Left ventricle myocardium superior (tissue), 1 donor: ENCODE measurements around the gene AJAP1. TPM values are rescaled to one million over a fixed set of nuclear protein-coding genes. Genes with fewer than 3 reads are reported as not detected.
A peak's percentile ranks its signal among the peaks of the same experiment; 100 is the strongest.

Experiments
- ATAC-seq: fragments of 200-7000 bp; cut with Tn5 transposase; one replicate; pipeline ENCODE4 v1.9.1; 2020; ENCODE audit warnings: mild to moderate bottlenecking, moderate library complexity
- DNase-seq: peaks from one replicate; pipeline ENCODE4 v3.0.0-alpha.2; 2020
- intact Hi-C: fragments of 100-400 bp; cut with micrococcal nuclease; formaldehyde crosslinking; loops from one replicate; pipeline ENCODE4 v1.11.0; 2022
- total RNA-seq: library from RNA; stranded (reverse); fragmentation: NEBNext Ultra II Directional; extraction: Animal tissue kit (Norgen Biotek cat#: 25700); gene quantifications from one replicate; pipeline ENCODE4 v1.2.1, GENCODE V29; 2021
- donor health status: DM: no; HTN: yes; CAD: no; lungs with severe emphysema.

The AJAP1 gene
- total RNA-seq, 1 donor from 2014 or later = 0.05 TPM

DNA sequence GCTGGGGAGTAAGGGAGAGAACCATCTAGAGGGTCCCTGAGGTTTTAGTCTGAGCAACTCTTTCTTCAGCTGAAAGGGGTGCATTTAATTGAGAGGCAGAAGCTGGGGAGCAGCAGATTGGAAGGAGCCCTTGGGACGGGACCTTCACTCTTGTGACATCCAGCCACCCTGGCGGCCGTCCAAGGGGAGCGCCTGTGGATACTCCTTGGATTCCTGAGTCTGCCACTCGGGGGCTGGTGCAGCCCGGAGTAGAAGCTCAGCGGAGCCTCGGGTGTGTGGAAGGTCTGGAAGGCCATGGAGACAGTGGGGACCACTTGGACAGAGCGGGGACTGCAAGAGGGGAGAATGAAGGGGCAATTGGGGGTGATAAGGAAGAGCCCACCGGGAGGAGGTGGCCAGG, 68.7 kb downstream of the AJAP1 start:
- intact Hi-C loops = no loop called here
- no peak for ATAC-seq
- no peak for DNase-seq

DNA sequence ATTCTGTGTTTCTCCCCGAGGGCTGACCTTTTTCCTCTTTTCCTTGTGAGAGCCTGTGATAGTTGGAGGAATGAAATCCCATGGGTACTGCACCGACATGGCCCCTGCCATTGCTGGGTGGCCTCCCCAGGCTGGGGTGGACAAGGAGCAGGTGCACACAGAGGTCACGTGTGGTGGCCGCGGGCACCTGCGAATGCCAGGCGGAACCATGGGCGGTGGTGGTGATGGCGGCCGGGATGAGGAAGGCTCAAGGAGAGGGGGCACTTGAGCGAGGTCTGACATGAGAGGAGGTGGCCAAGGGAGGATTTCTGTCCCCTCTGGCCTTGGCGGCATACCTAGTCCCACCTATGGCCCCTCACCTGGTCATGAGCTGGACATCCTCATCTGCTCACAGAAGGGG, 69.6 kb downstream of the AJAP1 start:
- intact Hi-C loops = no loop called here
- no peak for DNase-seq
- no peak for ATAC-seq

DNA sequence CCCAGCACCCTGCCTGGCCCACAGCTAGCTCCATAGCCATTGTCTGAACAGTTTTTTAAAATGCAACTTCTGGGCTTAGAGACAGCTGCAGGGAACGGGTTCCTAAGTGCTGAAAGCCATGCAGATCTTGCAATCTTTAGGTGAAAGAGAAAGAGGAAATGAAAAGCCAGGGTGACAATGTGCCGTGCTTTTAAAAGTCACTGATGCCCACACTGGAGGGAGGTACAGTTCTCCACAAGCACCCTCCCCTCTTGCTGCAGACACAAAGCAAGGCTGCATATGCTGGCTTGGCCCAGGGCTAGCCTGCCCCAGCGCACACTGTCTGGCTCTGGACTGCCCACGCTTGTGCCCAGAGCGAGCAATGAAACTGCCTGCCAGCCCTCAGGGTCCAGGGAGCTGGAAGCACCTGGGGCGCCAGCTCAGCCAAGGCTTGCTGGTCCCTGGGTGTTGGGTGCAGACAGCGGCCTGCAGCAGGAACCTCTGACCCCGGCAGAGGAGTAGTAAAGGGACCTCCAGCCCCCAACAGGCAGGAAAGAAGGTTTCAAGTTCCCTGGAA, 70.4 kb downstream of the AJAP1 start:
- intact Hi-C loops = no loop called here
- ATAC-seq = no peak
- no peak for DNase-seq

DNA sequence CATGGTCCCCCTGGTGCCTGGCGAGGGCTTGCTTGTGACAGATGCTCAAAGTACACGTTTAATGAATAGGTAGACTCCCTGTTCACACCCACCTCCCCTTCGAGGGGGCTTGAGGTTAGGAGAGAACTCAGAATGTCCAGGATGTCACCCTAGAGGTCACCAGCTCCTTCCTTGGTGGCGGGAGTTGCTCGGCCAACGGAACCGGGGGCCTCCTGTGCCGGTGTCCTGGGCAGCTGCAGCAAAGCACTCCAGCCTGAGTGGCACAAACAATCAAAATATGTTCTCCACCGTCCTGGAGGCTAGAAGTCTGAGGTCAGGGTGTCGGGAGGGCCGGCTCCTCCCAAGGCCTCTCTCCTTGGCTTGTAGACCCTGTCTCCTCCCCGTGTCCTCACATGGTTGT, 71.0 kb downstream of the AJAP1 start:
- intact Hi-C loops = no loop called here
- no peak for DNase-seq
- ATAC-seq = no peak

DNA sequence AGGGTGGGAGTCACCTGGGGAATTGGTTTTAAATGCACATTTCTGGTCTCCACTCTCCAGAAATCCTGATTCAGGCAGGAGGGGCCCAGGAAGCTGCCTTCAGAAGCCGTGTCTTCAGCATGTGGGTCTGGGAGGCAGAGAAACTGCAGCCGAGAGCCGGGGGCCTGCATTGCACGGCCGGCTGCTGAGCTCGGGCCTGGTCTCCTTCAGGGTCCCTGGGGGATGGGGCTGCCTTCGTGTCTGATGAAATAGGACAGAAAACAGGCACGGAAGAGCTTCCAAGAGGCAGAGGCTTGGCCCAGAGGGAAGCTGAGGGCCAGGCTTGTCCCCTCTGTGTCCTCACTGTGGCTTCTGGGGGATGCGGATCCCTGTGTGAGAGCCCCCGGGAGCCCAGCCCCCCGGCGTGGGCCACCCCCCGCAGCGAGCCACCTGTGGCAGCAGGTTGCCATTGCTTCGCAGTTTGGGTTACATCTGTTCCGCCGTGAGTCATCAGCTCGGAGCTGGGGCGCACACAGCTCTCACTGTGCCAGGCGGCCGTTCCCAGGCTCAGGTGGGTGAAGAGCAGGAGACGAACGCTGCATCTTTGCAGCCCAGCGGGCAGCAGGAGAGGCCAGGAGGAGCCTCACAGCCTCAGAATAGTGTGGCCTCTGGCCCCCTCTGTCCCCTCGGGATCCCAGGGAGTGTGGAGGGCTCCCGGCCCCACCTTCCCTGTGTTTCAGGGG, 72.4 kb downstream of the AJAP1 start:
- DNase-seq = no peak
- ATAC-seq = no peak
- intact Hi-C loops = no loop called here

DNA sequence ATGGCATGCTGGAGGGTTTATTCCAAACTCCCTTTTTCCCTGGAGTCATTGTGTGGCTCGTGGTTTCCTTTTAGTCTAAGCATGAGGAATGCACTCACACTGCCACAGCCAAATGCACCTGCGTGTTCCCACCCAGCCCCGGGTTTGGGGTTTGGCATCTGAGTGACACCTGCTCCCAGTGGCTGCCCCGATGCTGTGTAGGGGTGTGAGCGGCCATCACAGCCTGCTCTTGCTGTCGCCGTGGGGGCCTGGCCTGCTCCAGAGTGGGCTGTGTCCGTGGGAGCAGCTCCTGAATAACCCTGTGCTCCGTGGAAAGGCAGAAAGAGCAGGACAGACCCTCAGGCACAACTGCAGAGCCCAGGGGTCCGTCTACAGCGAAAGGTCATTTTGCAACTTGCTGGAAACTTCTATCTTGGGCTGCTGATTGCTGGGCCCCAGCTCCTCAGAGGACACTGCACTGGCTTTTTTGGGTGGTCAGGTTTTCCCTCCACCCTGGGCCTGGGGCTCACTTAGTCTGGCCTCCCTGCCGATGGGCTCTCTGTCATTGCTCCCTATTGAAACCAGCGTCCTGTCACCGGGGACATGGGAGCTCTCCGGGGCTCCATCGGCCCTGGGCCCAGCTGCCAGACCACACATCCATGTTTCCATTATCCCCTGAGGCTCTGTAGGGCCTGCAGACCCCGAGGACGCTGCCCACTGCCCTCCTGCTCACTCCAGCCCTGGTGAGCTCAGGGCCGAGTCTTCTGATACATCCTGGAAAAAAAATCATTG, 74.1 kb downstream of the AJAP1 start:
- no peak for ATAC-seq
- intact Hi-C loops = no loop called here

DNA sequence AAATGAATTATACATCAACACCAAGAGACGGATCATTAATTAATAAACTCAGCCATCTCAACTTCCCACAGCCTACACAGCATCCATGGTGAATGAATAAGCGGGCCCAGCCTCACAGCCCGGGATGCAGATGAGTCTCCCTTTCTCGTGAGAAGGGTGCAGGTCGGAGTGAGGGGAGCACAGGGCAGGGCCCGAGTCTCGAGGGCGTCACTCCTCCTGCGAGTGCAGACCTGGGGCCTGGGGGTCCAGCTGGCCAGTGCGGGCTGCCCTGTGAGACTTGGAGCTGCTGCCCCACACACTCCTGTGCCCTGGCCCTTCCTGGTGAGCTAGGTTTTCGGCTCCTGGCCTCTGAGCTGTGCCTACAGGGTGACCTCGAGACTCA, 74.7 kb downstream of the AJAP1 start:
- intact Hi-C loops = no loop called here
- no peak for ATAC-seq
- DNase-seq = peak; percentile 5

More for the DNA sequence above, 74.1 kb downstream of the AJAP1 start:
- DNase-seq = peak; percentile 10

DNA sequence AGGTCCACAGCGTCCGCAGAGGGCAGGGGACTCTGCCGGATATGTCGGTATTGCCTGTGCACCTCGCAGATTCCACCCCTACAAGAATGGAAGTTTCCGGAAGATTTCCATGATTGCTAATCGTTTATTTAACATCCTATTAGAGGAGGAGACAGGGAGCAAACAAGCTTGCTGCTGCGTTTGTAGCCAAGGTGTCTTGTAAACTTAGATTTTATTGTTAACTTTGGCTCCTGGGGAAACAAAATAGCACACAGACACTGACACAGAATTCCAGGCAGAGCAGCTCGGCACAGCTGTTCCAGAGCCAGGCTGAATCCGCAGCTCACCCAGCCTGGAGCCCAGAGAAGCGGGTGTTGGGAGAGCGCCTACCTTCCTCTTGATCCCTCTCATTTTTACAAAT, 75.7 kb downstream of the AJAP1 start:
- intact Hi-C loops = no loop called here
- ATAC-seq = no peak
- DNase-seq = no peak

DNA sequence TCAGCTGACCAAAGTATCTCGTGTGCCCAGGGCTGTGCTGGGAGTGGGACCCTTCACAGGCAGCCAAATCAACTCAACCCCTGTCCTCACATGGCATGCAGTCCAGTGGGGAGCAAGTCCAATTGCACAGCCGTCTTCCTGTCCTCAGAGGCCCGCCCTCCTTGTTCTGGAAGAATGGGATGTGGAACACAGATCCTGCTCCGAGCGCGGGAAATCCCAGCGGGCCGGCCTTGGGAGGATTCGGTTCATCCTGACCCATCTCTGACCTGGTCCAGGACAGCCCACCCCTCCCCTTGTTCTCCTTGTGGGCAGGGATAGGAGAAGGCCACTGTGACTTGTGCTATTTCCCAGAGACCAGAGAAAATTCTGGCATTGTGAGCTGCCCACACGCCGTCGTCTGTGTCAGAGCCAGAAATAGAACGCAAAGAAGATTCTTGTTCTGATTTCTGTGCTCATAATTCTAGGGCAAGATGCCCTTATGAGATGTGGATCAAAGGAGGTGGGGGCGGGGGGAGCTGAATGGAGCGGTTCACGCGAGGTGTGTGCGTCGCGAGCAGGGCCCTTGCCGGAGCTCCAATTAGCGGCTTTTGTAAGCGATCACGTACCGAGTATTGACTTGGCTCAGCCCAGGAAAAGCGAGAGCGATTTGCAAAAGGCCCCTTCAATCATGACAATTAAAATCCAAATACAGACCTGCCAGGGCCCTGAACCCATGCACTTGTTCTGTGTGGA, 79.2 kb downstream of the AJAP1 start:
- intact Hi-C loops = no loop called here
- DNase-seq = peak; percentile 7

DNA sequence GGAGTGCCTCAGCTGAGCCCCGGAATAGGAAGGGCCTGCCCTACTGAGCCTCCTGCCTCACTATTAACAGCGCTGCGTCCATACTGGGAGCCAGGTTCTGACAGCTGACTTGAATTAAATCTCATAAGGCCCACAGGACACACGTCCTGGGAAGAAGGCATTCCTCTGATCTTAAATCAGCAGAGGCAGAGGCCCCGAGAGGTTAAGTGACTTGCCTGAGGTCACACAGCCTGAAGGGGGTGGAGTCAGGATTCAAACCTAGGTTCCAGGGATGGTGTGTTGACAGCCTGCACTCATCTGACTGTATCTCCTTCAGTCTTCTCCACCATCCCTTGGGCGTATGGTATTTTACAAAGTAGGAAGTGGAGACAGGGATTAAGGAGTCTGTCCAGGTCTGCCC, 79.8 kb downstream of the AJAP1 start:
- intact Hi-C loops = no loop called here
- peak; percentile 10 for DNase-seq
- ATAC-seq = no peak

More for the DNA sequence above, 79.2 kb downstream of the AJAP1 start:
- ATAC-seq = no peak

DNA sequence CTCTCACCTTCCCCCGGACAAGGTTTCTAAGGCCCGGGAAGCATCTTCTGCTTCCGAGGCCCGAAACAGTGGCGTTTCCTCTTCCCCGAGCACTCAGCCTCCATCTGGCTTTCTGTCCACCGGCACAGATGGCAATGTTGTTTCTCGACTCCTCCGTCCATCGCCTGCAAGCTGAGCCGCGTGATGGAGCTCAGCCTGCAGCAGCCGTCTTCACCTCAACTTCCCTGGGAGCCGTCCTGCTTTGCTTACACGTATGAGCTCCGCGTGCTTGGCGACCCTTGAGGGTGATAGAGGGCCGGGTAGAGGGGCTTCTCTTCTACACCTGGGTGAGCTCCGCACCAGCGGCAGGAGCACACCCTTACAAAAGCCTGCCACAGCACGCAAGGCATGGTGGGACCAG, 80.4 kb downstream of the AJAP1 start:
- ATAC-seq (no peak), DNase-seq (peak; percentile 7)
- intact Hi-C loops = no loop called here

DNA sequence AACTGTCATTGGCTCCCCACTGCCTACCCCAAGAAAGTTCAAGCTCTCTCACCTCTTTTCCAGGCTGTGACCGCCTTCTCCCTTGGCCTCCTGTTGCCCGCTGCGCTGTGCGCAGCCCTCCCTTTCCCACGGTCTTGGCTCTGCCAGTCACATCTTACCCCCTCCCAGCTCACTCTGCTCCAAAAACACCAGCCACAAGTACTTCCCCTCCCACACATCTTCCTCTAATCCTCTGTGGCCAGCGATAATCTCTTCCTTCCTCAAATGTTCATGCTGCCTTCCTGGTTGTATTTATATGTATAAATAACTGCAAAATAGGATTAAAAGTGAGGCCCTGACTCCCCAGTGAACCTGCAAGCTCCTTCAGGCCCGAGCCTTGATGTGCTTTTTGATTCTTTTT, 81.8 kb downstream of the AJAP1 start:
- ATAC-seq (peak; percentile 25), DNase-seq (no peak)
- intact Hi-C loops = no loop called here

DNA sequence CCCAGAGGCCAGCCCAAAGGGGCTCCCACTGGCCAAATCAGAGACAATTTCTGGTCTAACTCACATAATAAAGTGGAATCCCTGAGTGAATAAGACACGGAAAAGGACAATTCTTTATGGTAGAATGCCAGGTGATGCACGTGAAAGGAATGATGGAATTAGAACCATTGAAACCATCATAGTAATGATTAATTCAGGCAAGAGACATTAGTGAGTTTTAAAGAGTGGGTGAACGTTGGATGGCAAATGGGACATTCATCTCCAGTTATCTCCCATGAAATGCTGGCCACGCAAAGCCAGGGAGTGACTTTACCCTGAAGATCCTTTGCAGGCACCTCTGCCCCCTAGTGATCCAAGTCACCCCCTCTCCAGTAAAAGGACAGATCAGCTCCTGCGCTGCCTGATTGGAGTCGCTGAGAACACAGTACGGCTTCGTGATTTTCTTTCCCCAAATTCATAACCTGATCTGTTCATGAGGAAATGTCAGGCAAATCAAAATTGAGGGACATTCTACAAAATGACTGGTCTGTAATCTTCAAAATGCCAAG, 87.5 kb downstream of the AJAP1 start:
- intact Hi-C loops = no loop called here
- no peak for DNase-seq
- ATAC-seq = no peak

DNA sequence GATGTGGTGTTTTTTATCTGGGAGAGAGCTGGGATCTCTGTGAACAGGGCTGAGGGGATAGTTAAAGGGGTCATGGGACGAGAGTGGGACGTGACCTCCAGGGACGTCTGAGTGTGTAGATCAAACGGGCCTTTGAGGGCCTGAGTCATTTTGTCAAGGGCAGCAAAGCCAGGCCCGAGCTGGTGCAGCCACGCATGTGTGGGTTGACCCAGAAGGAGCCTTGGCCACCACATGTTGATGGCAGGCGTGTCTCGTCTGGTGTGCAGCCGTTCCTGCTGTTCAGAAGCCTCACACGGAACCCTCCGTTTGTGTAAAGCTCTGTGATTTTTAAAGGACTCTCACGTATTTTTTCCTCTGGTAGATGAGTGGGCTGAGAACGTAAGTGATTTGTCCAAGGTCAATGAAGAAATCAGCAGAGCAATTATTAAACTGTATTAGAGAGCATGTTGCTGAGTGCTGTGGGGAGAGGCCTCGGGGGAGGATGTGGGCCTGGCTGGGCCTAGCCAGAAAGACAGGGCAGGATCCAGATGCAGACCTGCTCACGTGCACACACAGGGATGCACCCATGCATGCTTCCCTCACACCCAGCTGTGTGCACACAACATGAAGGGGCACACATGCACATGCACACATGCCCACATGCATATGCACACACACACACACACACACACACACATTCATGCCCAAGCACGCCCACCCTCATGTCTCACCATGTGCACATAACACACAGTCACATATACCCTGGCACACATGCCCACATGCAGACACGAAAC, 89.8 kb downstream of the AJAP1 start:
- no peak for ATAC-seq
- intact Hi-C loops = no loop called here
- no peak for DNase-seq

DNA sequence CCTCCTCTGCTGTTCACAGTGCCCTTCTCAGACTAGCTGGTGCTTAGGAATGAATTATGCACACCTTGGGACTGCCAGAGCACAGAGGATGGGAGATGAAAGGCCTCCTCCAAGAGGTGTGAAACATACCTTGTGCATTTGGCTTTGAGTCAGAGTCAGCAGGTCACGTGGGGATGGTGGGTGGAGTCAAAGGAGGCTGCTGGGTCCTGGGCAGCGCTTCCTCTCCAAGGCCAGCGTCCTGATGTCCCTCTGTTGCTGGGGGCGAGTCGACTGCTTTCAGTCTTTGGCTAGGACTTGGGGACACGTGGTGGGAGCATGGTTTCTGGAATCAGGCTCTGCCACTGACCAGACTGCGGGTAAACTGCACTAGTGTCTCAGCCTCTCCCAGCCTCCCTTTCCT, 91.2 kb downstream of the AJAP1 start:
- no peak for DNase-seq
- intact Hi-C loops = no loop called here
- ATAC-seq = no peak

DNA sequence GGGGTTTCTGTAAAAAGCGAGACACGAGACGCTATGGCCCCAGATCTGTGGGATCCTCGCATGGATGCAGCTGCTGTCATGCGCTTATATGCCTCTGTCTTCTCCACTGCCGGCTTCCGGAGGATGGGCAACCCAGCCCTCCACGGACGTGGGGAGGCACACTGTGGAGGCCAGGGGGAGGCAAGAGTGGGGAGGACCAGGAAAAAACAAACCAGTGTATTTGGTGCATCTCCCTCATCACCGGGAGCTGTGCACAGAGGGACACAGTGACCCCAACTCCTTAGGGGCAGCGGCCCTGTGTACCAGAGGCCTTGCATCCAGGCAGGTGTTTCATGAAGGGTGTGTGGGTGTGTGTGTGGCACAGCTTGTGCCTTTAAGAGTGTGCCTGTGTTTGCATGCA, 95.0 kb downstream of the AJAP1 start:
- ATAC-seq (no peak), DNase-seq (no peak)
- intact Hi-C loops = no loop called here

DNA sequence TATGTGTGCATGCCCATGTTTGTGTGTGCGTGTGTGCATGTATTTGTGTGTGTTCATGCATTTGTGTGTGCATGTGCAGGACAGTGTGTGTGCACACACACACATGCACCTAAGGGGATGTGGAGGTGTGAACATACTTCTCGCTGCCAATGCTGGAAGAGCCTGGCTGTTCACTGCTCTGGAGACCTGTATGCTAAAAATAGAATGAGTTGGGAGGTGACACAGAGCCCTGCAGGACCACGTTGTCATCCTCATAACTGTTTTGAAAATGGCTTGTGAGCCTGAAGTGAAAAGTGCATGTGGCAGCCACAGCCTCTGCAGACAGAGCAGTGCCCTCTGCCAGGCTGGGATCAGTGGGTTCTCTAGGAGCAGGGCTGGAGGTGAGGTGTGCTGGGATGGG, 95.8 kb downstream of the AJAP1 start:
- no peak for ATAC-seq

DNA sequence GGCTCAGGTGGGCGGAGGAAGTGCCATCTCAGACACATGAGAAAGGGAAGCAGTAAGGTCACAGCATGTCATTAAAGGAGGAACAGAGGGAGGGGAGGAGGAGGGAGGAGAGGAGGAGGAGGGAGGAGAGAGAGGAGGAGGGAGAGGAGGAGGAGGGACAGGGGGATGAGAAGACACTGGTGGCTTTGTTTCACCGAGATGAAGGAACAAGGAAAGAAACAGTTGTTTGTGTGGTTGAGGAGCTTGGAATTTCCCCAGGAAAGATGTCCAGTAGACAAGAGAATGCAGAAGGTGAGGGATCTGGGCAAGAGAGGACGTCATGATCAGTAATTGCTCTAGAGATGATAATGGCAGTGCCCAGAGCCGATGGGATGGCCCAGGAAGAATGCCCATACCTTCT, 97.7 kb downstream of the AJAP1 start:
- DNase-seq = no peak
- intact Hi-C loops = no loop called here
- ATAC-seq = no peak

More for the DNA sequence above, 95.8 kb downstream of the AJAP1 start:
- intact Hi-C loops = no loop called here
- no peak for DNase-seq

DNA sequence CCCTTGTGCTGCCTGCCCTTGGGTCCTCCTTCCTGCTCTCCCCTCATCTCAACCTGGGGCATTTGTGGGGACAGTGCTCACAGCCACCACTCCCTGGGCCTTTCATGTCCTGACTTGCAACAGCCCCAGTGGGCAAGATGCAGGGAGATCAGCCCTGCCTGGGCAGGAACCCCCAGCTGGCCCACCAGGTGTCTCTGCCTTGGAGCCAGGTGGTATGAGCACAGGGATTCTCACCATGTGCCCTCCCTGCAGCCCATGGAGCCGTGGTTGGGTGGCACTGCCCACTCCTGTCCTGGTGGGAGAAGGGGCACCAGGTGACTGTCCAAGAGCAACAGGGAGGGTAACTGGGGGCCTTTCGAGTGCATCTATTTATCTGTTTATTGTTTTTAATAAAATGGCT, 100.4 kb downstream of the AJAP1 start:
- ATAC-seq (no peak), DNase-seq (no peak)
- intact Hi-C loops = no loop called here
